A673 (cell line): ENCODE results near the gene OSBPL6.
"Not testable (repeated sequence)": the region's sequence is repeated elsewhere in the genome, so short reads cannot be mapped to it uniquely, and the experiment has no call there.

Experiments
- EZH2 ChIP-seq: fragments of 200-600 bp; sonication (generic); IDR thresholded peaks from 2 replicates; pipeline ENCODE4 v1.6.1; 2017; ENCODE audit warnings: borderline replicate concordance, low read depth, mild to moderate bottlenecking, mixed read lengths, antibody characterized with exemption, low read length; ENCODE audit not compliant: poor library complexity, severe bottlenecking
- TF ChIP-seq, protein P1 (sequence below): fragments of 300-800, 200-600 bp; sonication (generic); conservative IDR thresholded peaks from 2 replicates; pipeline ENCODE4 v1.5.1; 2017; ENCODE audit warnings: low read depth, mild to moderate bottlenecking, antibody characterized with exemption, low read length, moderate library complexity, mixed read lengths

- TF ChIP-seq, protein P1, sequence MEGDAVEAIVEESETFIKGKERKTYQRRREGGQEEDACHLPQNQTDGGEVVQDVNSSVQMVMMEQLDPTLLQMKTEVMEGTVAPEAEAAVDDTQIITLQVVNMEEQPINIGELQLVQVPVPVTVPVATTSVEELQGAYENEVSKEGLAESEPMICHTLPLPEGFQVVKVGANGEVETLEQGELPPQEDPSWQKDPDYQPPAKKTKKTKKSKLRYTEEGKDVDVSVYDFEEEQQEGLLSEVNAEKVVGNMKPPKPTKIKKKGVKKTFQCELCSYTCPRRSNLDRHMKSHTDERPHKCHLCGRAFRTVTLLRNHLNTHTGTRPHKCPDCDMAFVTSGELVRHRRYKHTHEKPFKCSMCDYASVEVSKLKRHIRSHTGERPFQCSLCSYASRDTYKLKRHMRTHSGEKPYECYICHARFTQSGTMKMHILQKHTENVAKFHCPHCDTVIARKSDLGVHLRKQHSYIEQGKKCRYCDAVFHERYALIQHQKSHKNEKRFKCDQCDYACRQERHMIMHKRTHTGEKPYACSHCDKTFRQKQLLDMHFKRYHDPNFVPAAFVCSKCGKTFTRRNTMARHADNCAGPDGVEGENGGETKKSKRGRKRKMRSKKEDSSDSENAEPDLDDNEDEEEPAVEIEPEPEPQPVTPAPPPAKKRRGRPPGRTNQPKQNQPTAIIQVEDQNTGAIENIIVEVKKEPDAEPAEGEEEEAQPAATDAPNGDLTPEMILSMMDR, result not testable (repeated sequence)
- not testable (repeated sequence) for TF ChIP-seq EZH2
Measured at GRCh38 chr2:178323331-178323730, 129.0 kb downstream of the OSBPL6 start.
